Skeletal muscle cell (primary cell): ENCODE data around the gene BANP.

Experiments used
- DNase-seq: peaks from one replicate; pipeline ENCODE4 v3.0.0-alpha.2; 2010; ENCODE audit warnings: low read depth
- H3K4me3 ChIP-seq: 2 replicates; pipeline ENCODE4 v1.5.1; 2011; ENCODE audit warnings: low read depth, mild to moderate bottlenecking, control low read depth, low read length, moderate library complexity

Gene BANP

DNA sequence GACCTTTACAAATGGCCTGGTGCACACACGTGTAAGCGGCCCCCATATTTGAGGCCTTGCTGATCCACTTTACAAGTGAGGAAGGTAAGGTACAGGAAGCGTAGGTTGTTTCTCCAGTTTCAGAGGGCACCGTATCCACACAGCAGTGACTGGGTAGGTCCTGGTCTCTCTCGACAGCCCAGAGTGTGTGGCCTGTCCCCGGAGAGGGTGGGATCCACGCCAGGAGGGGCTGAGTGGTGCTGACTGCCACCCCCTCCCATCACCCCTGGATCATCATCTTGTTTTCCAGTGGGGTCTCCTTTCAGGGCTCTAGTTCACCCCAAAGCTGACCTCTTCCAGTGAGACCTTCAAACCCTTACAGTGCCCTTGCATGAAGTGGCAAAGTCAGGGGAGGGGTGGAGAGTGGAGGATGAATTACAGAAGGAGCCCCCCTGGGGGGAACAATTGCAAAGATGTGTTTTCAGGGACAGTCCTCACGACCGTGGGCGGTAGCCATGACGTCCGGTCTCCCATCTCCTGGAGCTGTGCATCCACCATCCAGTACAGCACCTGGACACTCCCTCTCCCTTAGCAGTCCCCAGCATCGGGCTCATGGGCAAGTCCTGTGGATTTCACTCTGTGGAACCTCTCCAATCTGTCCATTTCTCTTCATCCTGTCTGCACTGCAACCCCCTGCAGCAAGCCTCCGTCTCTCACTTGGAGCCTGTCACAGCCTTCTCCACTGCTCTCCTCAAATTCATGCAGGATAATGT is 4.5 kb upstream of the BANP start:
- no peak overlapping the region for H3K4me3 ChIP-seq
- no peak for DNase-seq

DNA sequence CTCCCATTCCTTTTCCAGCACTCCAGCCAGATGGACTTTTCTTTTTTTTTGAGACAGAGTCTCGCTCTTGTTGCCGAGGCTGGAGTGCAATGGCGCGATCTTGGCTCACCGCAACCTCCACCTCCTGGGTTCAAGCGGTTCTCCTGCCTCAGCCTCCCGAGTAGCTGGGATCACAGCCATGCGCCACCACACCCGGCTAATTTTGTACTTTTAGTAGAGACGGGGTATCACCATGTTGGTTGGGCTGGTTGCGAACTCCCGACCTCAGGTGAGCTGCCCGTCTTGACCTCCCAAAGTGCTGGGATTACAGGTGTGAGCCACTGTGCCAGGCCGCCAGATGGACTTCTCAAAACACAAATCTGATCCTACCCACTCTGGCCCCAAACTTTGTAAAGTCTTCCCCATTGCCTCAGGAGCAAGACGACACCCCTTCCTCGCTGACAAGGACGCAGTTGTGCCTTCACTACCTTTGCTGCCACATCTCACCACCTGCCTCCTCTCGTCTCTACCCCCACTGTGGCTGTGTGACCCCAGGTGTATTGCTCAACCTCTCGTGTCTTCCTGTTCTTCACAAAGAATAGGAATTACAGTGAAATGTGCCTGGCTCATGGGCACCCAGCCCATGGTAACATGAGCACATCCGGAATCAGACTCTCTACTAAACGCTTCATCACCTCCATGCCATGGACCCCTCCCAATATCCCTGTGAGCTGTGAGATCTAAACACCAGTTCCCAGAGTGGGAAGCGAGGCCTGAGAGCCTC is 3.7 kb upstream of the BANP start:
- DNase-seq = no peak
- no peak overlapping the region for H3K4me3 ChIP-seq

DNA sequence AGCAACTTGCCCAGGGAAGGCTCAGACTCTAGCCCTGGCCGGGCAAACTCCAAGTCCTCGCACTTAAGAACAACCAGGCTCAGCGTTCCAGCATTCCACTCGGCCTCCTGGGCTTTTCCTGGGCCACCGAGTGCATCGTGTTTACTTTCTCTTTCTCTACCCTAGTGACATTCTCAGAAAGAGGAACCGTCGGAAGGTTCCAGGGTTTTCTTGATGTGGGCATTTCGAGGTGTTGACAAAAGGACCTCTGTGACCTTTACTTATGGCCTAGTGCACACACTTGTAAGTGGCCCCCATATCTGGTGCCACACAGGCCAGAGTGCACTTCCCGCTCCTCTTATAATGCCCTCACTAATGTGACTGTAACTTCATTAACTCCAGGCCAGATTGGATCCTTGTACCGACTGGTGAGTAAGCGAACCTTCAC is 3.1 kb upstream of the BANP start:
- H3K4me3 ChIP-seq = no peak overlapping the region
- DNase-seq = no peak

DNA sequence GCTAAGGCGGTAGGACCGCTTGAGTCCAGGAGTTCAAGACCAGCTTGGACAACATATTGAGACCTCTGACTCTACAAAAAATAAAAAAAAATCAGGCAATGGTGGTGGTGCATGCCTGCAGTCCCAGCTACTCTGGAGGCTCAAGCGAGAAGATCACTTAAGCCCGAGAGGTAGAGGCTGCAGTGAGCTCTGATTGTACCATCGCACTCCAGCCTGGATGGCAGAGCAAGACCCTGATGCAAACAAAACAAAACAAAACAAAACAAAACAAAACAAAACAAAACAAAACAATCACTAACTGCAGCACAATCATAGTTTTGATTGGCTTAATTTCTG is 2.5 kb upstream of the BANP start:
- H3K4me3 ChIP-seq = no peak overlapping the region
- no peak for DNase-seq

DNA sequence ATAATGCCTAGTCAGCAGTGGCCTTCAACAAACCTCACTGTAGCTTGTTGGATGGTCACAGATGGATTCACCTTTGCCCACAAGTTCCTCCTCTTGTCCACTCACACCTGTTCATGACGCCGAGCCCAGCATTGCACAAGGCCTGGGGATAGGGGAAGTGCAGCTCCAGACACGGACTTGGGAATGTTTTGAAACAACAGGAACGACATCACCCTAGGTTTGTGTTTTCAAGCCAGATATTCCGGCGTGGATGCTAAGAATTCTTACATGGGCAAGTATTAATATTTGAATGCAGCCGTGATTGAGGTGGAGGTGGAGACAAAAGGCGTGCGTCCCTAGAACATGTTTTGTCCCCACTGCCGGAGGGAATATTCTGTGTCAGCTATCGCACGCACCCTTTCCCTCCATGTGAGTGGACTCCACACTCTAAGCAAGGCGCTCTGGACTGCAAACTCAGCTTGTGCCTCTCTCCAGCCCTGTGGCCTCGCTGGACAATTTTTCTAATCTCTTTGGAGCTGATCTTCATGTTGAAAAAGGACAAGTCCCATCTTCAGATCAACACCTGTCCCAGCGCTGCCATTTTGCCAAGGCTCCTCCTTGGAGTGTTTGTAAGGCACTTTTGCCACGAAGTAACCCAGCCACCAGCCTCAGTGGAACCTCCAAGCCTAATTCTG is 2.0 kb upstream of the BANP start:
- DNase-seq = no peak
- no peak overlapping the region for H3K4me3 ChIP-seq

DNA sequence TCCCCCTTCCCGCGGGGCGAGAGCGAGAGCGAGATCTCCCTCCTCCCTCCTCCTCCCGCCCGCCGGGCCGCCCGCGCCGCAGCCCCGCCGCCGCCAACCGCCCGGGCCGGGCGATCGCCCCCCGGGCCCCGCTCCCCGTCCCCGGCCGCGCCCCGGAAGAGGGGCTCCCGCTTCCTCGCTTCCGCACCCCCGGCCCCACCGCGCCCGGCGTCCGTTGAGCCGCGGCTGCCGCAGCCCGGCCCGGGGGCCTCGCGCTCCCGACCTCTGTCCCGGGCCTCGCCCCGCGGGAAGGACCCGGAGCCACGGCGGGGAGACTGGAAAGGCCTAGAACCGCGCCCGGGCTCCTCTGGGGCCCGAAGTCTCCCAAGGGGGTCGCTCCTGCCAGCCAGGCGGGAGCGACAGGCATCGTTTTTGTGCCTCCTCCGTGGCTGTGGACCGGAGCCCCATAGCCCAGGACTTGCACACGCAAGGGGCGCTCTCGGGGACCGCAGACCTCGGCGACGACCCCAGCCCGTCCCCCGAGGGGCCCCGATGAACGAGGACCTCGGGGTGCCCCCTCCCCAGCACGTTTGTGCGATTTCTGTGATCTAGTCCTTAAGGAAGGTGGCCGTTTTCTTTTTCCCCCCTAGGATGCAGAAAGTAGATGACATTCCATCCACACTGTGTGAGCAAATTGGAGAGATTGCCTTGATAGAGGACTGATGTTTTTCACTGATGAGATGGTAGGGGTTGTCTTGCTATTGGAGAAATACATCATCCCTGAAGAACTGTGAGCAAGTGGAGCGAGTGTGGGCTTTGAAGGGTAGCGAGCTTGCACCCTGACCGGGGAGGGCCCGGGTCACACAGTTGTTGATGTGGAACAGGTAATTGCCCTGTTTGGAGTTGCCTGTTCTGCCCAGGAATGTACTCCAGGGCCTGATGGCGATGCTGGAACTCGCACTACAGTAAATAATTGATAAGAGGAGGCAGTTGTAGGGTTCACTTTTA is 611 bp downstream of the BANP start:
- DNase-seq = no peak
- peak overlapping the region; percentile 86 for H3K4me3 ChIP-seq

DNA sequence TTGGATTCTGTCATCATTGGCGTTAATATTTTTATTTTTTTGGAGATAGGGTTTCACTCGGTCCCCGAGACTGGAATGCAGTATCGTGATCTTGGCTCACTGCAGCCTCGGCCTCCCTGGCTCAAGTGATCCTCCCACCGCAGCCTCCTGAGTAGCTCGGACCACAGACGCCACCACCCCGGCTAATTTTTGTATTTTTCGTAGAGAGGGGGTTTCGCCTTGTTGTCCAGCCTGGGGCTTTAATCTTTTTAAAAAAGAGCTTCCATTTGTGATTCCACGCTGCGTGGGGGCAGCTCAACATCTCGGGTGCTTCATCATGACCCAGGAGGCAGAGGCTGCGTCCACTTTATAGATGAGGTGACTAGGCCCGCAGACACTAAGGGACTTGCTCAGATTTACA is 1.5 kb downstream of the BANP start:
- no peak for DNase-seq
- H3K4me3 ChIP-seq = no peak overlapping the region

DNA sequence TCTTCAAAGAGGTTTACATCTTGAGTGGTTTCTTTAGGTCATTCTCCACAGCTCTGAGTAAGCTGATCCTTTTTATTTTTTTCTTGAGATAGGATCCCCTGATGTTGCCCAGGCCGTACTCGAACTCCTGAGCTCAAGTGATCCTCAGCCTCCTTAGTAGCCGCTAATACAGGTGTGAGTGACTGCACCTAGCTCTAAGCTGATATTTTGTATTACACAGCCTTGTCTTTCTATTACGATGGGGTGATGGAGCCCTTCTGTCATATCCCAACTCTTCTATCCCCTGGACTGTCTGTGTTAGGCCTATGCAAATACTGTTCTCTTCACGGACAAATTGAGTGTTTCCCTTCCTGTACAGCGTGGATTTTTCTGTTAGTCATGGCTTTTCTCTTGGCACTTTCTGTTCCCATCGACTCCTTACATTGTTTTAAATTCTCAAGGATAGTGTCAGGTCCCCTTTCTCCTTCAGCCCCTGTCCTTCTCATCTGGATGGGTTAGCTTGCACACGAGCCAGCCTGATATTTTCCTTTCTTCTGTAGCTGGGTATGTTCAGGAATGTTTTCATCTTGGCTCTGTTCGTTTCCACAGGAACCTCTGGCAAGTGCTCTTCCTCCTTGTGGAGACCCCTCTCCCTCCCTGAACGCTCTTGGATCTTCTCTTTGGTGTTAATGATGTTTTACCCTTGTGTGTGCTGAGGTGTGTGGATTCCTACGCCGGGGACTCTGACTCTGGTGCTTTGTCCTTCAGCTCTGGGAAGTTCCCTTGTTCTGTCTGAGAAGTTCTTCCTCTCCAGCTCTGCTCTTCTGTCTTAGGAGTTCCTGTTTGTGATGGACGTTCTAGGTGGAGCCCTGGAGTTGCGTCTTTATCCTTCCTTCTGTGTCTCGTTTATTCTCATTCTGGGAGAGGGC is 2.3 kb downstream of the BANP start:
- no peak for DNase-seq

DNA sequence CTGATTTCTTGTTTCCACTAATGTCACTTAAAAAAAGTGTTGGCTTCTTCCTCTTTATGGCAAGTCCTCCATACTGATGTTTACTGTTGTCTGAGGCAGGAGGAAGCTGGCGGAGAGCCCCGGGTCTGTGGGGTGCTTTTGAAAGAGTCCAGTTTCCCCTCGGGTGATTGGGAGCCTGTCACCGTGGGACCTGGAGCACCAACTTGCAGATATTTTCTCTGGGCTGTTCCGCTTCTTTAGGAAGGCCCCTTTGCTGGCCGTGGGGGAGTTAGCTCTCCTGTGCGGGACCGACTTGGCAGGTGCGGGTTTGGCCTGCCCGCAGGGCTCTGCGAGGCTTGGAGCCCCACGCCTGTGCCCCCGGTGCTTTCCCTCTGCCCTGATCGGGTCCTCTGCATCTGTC is 3.1 kb downstream of the BANP start:
- no peak for DNase-seq
- no peak overlapping the region for H3K4me3 ChIP-seq

More for the DNA sequence above, 2.3 kb downstream of the BANP start:
- H3K4me3 ChIP-seq = no peak overlapping the region

DNA sequence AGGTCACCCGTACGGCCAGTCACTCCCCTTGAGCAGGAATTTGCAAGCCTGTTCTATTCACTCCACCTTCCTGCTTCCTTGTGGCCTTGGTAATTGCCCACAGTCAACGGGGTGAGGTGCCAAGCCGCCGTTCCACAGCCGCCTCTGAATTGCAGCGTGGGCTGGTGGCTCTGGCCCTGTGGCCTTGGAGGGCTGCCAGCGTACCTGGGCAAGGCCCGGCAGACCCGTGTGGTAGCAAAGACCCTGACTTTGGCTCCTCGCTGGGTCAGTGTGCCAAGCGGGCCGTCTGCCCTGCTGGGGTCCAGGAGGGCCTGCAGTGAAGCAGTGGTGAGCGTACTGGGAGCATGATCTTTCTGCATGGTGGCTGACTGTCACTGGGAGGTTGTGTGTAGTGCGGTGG is 3.6 kb downstream of the BANP start:
- no peak overlapping the region for H3K4me3 ChIP-seq
- DNase-seq = no peak

DNA sequence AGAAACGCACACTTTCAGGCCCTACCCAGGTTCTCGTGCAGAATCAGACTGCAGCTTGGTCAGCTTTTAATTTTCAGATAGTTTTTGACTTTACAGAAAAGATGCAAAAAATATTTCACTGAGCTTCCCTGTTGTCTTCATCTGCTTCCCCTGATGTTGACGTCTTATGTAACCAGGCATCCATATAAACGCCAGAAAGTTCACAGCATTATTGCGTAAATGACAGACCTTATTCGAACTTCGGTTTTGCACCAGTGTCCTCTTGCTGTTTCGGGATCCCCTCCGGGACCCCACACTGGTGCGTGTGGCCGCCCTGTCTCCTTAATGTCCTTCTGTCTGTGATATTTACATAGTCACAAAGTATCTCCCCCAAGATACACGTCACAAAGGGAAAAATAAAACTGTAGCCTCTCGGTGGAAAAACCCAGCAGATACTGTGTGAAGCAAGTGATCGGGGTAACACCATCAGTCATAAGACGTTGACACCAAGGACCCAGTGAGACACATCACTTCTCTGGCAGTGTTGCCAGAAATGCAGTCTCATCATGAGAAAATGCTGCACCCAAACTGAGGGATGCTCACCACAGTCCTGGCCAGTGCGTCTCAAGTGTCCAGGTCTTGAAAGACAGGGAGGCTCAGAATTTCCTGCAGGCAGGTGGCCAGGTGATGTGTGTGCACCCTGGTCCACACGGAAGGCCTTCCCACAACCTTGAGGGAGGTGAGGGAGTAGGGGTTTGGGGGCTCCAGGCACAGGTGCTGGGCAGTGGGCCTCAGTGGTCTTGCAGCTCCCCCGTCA is 4.3 kb downstream of the BANP start:
- DNase-seq = no peak
- no peak overlapping the region for H3K4me3 ChIP-seq

DNA sequence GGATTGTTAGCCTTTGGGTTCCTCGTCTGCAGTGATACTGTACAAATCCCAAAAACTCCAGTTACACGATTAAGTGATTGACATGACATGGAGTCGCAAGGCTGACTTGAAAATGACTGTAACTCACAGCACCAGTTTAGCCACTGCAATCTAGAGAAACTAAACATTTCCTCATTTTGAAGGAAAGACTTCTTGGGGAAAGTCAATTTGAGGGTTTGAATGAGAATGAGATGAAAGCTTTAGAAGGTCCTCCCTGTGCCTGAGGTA is 4.8 kb downstream of the BANP start:
- no peak for DNase-seq

DNA sequence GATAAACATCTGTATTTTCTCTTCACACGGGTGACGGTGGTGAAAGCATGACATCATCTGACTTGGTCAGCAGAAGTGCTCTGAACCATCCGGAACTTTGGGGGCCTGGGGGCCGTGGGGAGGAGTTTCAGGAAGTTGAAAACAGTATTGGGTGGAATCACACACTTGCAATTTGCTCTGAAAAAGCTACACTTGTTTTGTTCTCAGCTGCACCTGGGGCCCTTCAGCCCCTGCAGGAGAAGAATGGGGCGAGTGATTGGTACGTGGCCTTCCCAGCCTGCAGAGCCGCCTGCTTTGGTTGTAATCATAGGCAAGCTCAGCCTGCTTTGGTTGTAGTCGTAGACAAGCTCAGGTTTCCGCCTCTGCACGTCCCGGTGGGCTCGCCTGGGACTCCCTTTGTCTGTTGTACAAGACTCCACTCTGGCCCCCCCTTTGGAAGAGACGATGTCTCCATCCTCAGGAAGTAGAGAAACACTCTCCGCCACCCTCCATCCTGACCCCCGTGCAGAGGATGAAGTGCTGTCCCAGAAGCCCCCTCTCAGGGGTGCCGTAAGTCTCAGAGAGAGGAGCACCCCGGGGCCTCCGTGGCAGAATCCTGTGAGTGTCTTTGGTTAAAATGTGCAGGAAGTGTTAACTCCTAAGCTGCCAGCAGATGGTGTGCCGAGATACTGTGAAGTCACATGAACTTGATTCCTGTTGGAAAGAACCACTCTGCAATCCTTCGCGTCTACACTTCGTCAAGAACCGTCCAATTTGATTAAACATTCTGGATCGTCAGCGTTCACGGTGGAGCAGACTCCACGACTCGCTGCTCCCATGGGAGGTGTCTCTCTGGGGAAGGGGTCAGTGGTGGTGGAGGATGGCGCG is 5.4 kb downstream of the BANP start:
- DNase-seq = no peak
- H3K4me3 ChIP-seq = peak overlapping the region; percentile 32

More for the DNA sequence above, 4.8 kb downstream of the BANP start:
- H3K4me3 ChIP-seq = no peak overlapping the region

DNA sequence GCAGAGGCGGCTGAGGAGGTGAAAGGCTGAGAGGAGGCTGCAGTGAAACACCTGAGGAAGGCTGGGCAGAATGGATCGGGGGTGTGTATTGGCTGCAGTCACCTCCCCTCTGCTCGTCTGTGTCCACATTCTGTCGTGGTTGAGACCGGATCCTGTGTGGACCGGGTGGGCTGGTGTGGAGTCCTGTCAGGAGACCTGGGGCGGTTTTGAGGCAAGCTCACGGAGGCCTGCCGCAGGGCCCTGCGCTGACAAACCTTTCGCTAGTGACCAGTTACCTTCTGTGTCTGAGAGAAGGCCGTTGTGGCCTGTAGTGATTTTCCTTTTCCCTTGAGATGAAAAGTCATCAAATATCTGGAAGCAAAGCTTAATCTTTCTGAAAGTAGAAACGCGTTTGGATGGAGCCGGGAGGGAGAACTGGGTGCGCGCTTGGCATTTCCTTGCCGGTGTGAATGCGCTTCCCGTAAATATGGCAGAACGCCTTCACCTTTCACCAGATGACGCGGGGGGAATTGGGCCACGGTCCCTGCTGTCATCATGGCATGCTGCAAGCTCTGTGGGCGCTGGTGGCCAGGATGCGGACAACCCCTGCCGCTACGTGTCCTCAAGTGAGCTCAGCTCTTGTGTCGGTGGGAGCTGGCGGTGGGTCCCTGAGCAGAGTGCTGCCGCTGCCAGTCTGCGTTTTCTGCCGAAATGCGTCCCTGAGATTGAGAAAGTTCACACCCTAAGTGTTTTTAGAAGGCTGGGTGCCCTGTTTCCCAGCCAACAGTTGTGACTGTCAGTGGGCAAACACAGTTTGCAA is 6.3 kb downstream of the BANP start:
- no peak for DNase-seq
- H3K4me3 ChIP-seq = no peak overlapping the region

DNA sequence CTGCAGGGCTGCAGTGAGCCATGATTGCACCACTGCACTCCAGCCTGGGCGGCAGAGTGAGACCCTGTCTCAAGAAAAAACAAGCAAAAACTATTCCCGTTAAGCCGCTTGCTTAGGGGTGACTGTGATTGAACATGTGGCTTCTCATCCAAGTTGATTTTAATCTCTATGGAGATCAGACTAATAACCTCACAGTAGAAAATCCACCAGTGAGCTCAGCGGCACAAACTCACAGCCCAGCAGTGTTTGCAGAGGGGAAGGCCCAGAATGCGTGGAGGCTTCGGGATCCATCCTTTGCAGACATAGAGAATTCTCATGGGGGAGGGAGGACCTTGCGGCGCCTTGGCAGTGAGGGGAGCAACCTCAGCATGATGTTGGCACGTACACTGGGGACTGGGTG is 7.4 kb downstream of the BANP start:
- H3K4me3 ChIP-seq = no peak overlapping the region
- DNase-seq = no peak

DNA sequence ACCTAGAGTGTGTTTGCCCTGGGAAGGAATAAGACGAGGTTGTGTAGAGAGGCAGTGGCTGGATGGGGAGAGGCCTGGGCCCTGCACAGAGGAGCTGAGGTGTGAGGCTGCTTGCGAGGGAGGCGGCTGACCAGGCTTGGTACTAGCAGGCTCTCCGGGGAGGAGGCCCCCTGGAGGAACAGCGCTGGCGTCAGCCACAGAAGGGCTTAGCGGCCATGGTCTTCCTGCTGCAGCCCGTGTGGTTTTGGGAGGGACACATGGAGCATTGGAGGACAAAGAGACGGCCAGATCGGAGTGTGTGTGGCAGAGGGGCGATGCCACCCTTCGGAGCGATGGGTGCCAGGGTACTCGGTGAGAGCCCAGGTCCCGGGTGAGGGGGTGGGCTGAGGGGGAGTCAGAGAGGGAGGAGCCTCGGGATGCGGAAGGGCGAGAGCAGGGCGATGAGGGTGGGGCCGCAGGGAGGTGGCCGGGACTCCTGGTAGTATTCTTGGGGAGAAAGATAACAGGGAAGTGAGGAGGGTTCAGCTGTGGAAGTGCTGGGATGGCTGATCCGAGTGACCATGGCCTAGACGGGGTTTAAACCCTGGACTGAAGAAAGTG is 8.3 kb downstream of the BANP start:
- no peak for DNase-seq
- no peak overlapping the region for H3K4me3 ChIP-seq
